B cell (primary cell): ENCODE results near the gene ARHGAP32.

Experiments
- EZH2 ChIP-seq: IDR thresholded peaks from 2 replicates; pipeline ENCODE4 v1.6.1; 2012; ENCODE audit warnings: borderline replicate concordance, low read depth, mild to moderate bottlenecking, moderate library complexity, low read length; ENCODE audit not compliant: insufficient read depth, poor library complexity, severe bottlenecking
- TF ChIP-seq, protein P1 (sequence below): fragments of 200-600 bp; IDR thresholded peaks from one replicate; pipeline ENCODE4 v1.8.0; 2022; ENCODE audit warnings: antibody characterized with exemption, mild to moderate bottlenecking

DNA sequence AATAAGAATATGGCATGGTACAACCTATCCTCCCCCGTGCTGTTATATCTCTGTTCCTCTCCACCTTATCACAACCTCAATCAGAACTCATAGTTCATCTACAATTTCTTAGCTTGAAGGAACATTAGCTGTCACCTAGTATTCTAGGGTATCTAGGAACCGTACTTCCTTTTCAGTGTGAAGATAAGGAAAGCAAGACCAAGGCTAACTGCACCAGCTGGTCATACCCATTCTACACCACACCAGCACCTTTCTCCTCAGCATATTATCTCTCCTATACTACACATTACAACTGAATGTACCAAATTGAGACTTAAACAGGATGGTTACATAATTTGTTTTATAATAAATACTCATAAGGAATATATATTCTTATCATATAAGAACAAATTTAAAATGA is 73.1 kb downstream of the ARHGAP32 start:
- no peak for TF ChIP-seq EZH2
- TF ChIP-seq, protein P1, sequence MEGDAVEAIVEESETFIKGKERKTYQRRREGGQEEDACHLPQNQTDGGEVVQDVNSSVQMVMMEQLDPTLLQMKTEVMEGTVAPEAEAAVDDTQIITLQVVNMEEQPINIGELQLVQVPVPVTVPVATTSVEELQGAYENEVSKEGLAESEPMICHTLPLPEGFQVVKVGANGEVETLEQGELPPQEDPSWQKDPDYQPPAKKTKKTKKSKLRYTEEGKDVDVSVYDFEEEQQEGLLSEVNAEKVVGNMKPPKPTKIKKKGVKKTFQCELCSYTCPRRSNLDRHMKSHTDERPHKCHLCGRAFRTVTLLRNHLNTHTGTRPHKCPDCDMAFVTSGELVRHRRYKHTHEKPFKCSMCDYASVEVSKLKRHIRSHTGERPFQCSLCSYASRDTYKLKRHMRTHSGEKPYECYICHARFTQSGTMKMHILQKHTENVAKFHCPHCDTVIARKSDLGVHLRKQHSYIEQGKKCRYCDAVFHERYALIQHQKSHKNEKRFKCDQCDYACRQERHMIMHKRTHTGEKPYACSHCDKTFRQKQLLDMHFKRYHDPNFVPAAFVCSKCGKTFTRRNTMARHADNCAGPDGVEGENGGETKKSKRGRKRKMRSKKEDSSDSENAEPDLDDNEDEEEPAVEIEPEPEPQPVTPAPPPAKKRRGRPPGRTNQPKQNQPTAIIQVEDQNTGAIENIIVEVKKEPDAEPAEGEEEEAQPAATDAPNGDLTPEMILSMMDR = no peak
